Stomach (tissue), 4 donors: ENCODE data around the gene UAP1L1.

ENCODE experiments used
- POLR2A ChIP-seq, 4 donors: fragments of 450-650 bp; IDR thresholded peaks; one replicate each; pipeline ENCODE4 v1.6.1; 2016; ENCODE audit warnings: antibody characterized with exemption in 4 of 4, control low read depth in 2 of 4, mild to moderate bottlenecking in 1 of 4, moderate library complexity in 1 of 4
- TF ChIP-seq, protein P1 (sequence below), 7 experiments: fragments of 450-650 bp in 4 of 7; fragments of 200-600 bp in 3 of 7; sonication (generic) in 3 of 7; IDR thresholded peaks; one replicate each; pipeline ENCODE4 v1.5.1; 2016 to 2019; ENCODE audit warnings: antibody characterized with exemption in 7 of 7, control low read depth in 2 of 7, mild to moderate bottlenecking in 1 of 7

DNA sequence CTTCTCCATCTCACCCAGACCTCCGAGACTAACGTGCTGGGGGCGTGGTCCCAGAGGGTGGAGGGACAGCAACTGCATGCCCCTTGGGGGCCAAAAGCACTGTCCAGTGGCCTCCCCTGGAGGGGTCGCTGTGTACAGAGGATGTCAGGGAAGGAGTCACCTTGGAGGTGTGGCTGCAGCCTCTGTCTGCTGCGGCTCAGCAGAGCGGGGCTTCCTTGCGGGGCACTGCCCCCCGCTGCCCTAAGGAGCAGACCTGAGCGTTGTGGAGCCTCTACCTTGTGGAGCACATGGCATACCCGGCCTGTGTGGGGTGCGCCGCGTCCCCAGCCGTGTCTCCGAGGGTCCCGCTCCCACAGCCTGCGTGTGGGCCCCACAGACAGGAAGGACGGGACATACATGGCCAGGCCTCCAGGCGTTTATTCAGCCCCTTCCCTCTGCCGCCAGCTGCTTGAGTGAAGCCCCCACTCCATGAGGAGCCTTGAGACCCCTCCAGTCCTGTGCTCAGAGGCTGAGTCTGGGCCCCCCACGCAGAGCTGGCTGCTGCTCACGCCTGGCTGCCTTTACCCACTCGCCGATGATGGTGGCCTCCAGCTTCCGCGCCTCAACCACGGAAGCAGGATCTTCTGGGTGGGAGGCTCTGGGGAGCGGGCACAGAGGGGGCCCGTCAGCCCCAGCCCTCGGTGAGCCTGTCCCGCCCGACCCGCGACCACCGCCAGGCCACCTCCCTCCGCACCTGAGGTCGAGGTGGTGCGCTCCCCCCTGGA lies 33.0 kb downstream of the UAP1L1 start:
- TF ChIP-seq, protein P1, sequence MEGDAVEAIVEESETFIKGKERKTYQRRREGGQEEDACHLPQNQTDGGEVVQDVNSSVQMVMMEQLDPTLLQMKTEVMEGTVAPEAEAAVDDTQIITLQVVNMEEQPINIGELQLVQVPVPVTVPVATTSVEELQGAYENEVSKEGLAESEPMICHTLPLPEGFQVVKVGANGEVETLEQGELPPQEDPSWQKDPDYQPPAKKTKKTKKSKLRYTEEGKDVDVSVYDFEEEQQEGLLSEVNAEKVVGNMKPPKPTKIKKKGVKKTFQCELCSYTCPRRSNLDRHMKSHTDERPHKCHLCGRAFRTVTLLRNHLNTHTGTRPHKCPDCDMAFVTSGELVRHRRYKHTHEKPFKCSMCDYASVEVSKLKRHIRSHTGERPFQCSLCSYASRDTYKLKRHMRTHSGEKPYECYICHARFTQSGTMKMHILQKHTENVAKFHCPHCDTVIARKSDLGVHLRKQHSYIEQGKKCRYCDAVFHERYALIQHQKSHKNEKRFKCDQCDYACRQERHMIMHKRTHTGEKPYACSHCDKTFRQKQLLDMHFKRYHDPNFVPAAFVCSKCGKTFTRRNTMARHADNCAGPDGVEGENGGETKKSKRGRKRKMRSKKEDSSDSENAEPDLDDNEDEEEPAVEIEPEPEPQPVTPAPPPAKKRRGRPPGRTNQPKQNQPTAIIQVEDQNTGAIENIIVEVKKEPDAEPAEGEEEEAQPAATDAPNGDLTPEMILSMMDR (IDR thresholded peaks at IDR 0.05) = no peak
- TF ChIP-seq POLR2A (IDR thresholded peaks at IDR 0.05) = no peak
